Brain microvascular endothelial cell (primary cell): ENCODE data around the gene CLASP1.
A peak's percentile ranks its signal among the peaks of the same experiment; 100 is the strongest.
"Not testable (repeated sequence)": the region's sequence is repeated elsewhere in the genome, so short reads cannot be mapped to it uniquely, and the experiment has no call there.

Source experiments
- DNase-seq: peaks from one replicate; pipeline ENCODE4 v3.0.0-alpha.2; 2020
- H3K27ac ChIP-seq: fragments of 250-450 bp; sonication (Bioruptor Pico); 2 replicates; pipeline ENCODE4 v1.5.1; 2020; ENCODE audit warnings: mild to moderate bottlenecking, moderate library complexity
- H3K27me3 ChIP-seq: fragments of 250-450 bp; sonication (Bioruptor Pico); replicated peaks from 2 replicates; pipeline ENCODE4 v1.5.1; 2020; ENCODE audit warnings: mild to moderate bottlenecking
- H3K36me3 ChIP-seq: fragments of 250-450 bp; sonication (Bioruptor Pico); replicated peaks from 2 replicates; pipeline ENCODE4 v1.5.1; 2020; ENCODE audit warnings: mild to moderate bottlenecking
- H3K4me3 ChIP-seq: 2 replicates; pipeline ENCODE4 v1.5.1; 2011; ENCODE audit warnings: low read depth, mild to moderate bottlenecking, control low read depth, low read length, moderate library complexity
- CTCF ChIP-seq: IDR thresholded peaks from 2 replicates; pipeline ENCODE4 v1.5.1; 2011; ENCODE audit warnings: low read depth, mild to moderate bottlenecking, moderate library complexity, low read length, control low read depth, inconsistent platforms; ENCODE audit errors: missing control alignments
- in situ Hi-C: cut with HindIII; loops from 2 replicates; pipeline ENCODE4 v1.10.0; 2017; ENCODE audit warnings: low sequenced_read_pairs, low pct_ligation_motif_present

Gene CLASP1

DNA sequence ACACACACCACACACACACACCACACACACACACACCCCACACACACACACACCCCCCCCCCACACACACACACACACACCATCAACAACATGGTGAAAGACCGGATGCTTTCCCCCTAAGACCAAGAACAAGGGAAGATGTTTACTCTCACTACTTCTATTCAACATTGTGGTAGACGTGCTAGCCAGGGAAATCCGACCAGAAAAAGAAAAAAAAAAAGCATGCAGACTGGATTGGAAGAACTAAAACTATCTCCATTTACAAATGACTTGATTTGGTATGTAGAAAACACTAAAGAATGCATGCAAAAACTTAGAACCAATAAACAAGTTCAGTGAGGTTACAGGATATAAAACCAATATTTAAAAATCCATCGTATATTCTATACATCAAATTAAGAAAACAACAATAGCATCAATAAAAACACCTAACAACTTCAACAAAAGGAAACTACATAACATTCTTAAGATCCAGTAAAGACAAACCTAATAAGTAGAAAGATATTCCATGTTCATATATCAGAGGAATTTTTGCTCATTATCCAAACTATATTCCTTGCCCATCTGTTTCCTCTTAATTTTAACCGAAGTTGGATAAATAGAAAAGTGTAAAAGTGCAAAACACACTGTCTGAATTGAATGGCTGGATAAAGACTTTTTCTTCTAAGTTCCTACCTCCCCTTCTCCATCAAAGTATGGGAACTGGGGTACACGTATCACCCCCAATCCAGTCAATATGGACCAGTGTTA is 170.1 kb downstream of the CLASP1 start:
- no peak for DNase-seq
- in situ Hi-C loops, result no loop called here

DNA sequence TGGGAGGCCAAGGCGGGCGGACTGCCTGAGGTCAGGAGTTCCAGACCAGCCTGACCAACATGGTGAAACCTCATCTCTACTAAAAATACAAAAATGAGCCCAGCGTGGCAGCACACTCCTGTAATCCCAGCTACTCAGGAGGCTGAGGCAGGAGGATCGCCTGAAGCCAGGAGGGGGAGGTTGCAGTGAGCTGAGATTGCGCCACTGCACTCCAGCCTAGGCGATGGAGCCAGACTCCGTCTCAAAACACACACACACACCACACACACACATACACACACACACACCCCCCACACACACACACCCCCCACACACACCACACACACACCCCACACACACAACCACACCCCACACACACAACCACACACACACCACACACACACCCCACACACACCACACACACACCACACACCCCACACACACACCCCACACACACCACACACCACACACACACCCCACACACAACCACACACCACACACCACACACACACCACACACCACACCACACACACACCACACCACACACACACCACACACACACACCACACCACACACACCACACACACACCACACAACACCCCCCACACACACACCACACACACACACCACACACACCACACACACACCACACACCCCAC is 170.8 kb downstream of the CLASP1 start:
- H3K27me3 ChIP-seq, H3K4me3 ChIP-seq, H3K27ac ChIP-seq, DNase-seq, H3K36me3 ChIP-seq, in situ Hi-C loops: not testable (repeated sequence)

More for the DNA sequence above, 170.1 kb downstream of the CLASP1 start:
- Histone ChIP-seq H3K27me3 (no peaks in the 10 kb centered on the region), H3K36me3 (no peaks in the 10 kb centered on the region), H3K27ac (no peak overlapping the region), H3K4me3 (no peak overlapping the region)
- TF ChIP-seq CTCF, result no peak

GRCh38 chr2:121476684-121477083 is 172.6 kb downstream of the CLASP1 start:
- no peak overlapping the region for H3K27ac ChIP-seq
- no peak for DNase-seq
- no peak overlapping the region for H3K4me3 ChIP-seq
- in situ Hi-C loops, result no loop called here
- no peaks in the 10 kb centered on the region for H3K27me3 ChIP-seq
- H3K36me3 ChIP-seq, result no peaks in the 10 kb centered on the region
- no peak for TF ChIP-seq CTCF

GRCh38 chr2:121475811-121476571 is 173.3 kb downstream of the CLASP1 start:
- no peak overlapping the region for H3K4me3 ChIP-seq
- H3K27me3 ChIP-seq, result no peaks in the 10 kb centered on the region
- TF ChIP-seq CTCF, result no peak
- no peak for DNase-seq
- no peaks in the 10 kb centered on the region for H3K36me3 ChIP-seq
- in situ Hi-C loops, result no loop called here
- H3K27ac ChIP-seq, result no peak overlapping the region

GRCh38 chr2:121473512-121473911 is 175.8 kb downstream of the CLASP1 start:
- Histone ChIP-seq H3K4me3 (no peak overlapping the region), H3K27me3 (no peaks in the 10 kb centered on the region), H3K36me3 (peaks cover 11% of the 10 kb centered on the region), H3K27ac (no peak overlapping the region)
- no peak for TF ChIP-seq CTCF
- in situ Hi-C loops, result no loop called here
- DNase-seq, result no peak

GRCh38 chr2:121472470-121472993 is 176.7 kb downstream of the CLASP1 start:
- Histone ChIP-seq H3K27ac (peak overlapping the region; percentile 46), H3K4me3 (no peak overlapping the region), H3K27me3 (no peaks in the 10 kb centered on the region), H3K36me3 (peaks cover 15% of the 10 kb centered on the region)
- TF ChIP-seq CTCF, result no peak
- no peak for DNase-seq
- in situ Hi-C loops, result no loop called here
